ENCODE results near the gene RAB2B. TPM values are rescaled to one million over a fixed set of nuclear protein-coding genes. Genes with fewer than 3 reads are reported as not detected.

Gene RAB2B
- polyA plus RNA-seq, 1 of the 3 experiments (the other 2 are of a cell fraction) = 24.4 TPM

DNA sequence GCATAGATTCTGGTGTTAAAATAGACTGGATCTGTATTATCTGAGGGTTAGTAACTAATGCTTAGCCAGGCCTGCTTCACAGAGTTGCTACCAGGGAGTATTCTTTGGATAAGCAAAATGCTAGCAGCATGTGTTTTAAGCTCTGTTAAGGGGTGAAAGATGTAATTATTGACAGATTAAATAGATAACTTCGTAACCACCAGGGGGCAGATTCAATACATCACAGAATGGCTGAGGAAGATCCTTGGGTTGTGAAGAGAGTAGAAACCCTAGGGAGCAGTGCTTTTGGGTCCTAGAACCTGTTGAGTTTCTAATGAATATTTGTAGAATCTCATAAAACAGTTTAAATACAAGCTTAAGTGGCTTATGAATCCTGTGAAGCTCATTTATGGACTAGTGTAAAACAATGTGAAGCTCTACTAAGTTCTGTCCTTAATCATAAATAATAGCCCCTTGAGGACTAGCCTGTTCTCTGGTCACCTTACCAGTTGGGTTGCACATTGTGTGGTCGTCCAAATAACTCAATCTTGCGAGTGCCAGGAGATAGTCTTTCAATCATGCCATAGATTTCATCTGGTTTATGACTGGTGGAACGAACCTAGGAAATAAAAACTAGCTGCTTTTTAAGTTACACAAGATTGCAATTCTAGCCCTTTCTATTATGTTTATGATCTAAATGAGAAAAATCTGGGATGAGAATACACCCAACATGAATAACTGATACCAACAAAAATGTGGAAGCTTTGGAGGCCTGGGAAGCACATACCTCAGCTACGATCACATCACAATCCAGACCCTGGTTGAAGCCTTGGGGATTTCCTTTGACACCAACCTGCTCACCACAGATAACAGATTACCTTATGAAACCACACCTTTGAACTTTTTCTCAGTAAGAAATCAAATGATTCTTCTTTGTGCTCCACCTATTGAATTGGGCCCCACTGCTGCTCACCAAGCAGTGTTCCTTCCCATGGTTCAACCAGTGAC, 22.1 kb upstream of the RAB2B start:
- Histone ChIP-seq H3K4me2 (no peak overlapping the region), H3K9ac (no peak overlapping the region), H3F3A (replicated peaks; ENCODE audit: insufficient read depth) (peaks cover 33% of the 10 kb centered on the region), H3K4me3 (ENCODE audit: low read depth in 2 of 2, low read length in 1 of 2) (no peak overlapping the region), H4K20me1 (ENCODE audit: insufficient read depth) (no peaks in the 10 kb centered on the region), H3K79me2 (ENCODE audit: insufficient read depth) (peaks cover 7% of the 10 kb centered on the region; the same call in 1 of the 2 replicates), H3K36me3 (replicated peaks in 1 of 2; ENCODE audit: control insufficient read depth in 1 of 2, insufficient read depth in 2 of 2, low read length in 1 of 2) (peaks cover 75 to 83% of the 10 kb centered on the region in 2 experiments), H3K9me3 (no peaks in the 10 kb centered on the region), H3K9me2 (no peaks in the 10 kb centered on the region), H3K27ac (ENCODE audit: low read depth in 2 of 2, low read length in 1 of 2) (peak overlapping the region; percentile 25 to 48; a peak in 3 of 4 replicates), H3K27me3 (ENCODE audit: insufficient read depth) (no peaks in the 10 kb centered on the region), H2AFZ (ENCODE audit: low read depth) (no peak overlapping the region), H3K4me1 (ENCODE audit: control insufficient read depth in 1 of 2, insufficient read depth in 2 of 2, low read depth in 1 of 2, low read length in 1 of 2) (peaks cover 6 to 10% of the 10 kb centered on the region in 2 experiments; a peak in 2 of 4 replicates)
- peak; percentile 51 for DNase-seq
- 72% methylated on average over 5 of the region's 5 CpGs for WGBS (ENCODE audit: low lambda C conversion rate)
- ChIA-PET CTCF (interaction anchor here (0.7 to 6.6 kb wide), 24 partner anchors 8 to 86 kb away, joined by 3 to 49 read pairs (median 7); partner anchors contain the start of genes METTL3, RAB2B, SALL2 and TOX4), POLR2A (interaction anchor here (1.2 to 1.8 kb wide), 2 partner anchors 12 to 55 kb away, joined by 3 to 12 read pairs; partner anchors contain the start of gene METTL3)
- TF ChIP-seq, protein P1, sequence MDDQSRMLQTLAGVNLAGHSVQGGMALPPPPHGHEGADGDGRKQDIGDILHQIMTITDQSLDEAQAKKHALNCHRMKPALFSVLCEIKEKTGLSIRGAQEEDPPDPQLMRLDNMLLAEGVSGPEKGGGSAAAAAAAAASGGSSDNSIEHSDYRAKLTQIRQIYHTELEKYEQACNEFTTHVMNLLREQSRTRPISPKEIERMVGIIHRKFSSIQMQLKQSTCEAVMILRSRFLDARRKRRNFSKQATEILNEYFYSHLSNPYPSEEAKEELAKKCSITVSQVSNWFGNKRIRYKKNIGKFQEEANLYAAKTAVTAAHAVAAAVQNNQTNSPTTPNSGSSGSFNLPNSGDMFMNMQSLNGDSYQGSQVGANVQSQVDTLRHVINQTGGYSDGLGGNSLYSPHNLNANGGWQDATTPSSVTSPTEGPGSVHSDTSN (IDR thresholded peaks at IDR 0.05) = no peak
- peak; percentile 49; the same call in 1 of the 2 replicates for TF ChIP-seq SMC3 (IDR thresholded peaks at IDR 0.05; ENCODE audit: low read depth, low read length)
- 0 out of 2 replicates have a peak, but pooled peaks have one; percentile 23 for TF ChIP-seq GATA2 (CRISPR knock-in tag; IDR thresholded peaks at IDR 0.05)
- no peak for TF ChIP-seq RCOR1 (IDR thresholded peaks at IDR 0.05; ENCODE audit: low read length)
- no peak for TF ChIP-seq FOXJ3 (CRISPR knock-in tag; IDR thresholded peaks at IDR 0.05)
- TF ChIP-seq JUND (IDR thresholded peaks at IDR 0.05) = no peak
- TF ChIP-seq RAD21 (IDR thresholded peaks at IDR 0.05; ENCODE audit: low read length) = peak; percentile 63
- TF ChIP-seq POLR2AphosphoS5 (IDR thresholded peaks at IDR 0.05; ENCODE audit: low read depth, low read length) = no peak
- TF ChIP-seq, protein P2, sequence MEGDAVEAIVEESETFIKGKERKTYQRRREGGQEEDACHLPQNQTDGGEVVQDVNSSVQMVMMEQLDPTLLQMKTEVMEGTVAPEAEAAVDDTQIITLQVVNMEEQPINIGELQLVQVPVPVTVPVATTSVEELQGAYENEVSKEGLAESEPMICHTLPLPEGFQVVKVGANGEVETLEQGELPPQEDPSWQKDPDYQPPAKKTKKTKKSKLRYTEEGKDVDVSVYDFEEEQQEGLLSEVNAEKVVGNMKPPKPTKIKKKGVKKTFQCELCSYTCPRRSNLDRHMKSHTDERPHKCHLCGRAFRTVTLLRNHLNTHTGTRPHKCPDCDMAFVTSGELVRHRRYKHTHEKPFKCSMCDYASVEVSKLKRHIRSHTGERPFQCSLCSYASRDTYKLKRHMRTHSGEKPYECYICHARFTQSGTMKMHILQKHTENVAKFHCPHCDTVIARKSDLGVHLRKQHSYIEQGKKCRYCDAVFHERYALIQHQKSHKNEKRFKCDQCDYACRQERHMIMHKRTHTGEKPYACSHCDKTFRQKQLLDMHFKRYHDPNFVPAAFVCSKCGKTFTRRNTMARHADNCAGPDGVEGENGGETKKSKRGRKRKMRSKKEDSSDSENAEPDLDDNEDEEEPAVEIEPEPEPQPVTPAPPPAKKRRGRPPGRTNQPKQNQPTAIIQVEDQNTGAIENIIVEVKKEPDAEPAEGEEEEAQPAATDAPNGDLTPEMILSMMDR (IDR thresholded peaks at IDR 0.05) = peak; percentile 71

DNA sequence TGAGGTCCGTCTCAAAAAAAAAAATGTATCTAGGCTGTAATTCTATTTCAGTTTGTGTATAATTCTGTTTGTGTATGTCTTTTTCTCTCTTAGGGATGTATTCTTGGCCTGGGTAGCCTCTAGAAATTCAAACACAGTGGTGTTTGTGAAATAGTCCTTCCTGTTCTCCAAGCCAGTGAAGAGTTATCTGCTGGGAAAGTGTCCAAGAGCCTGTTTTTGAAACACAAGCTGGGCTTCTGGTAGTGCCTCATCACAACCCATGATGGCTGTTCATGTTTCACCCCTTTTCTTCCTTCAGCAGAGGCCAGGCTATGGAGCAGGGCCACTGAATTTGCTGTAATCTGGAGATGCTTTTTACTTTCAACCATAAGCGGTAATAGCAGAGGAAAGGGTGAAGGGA, 19.7 kb upstream of the RAB2B start:
- Histone ChIP-seq H3K79me2 (ENCODE audit: insufficient read depth) (peaks cover 3% of the 10 kb centered on the region; the same call in 1 of the 2 replicates), H3K9ac (no peak overlapping the region), H3K27me3 (ENCODE audit: insufficient read depth) (no peaks in the 10 kb centered on the region), H3K4me1 (ENCODE audit: control insufficient read depth in 1 of 2, insufficient read depth in 2 of 2, low read depth in 1 of 2, low read length in 1 of 2) (peaks cover 0 to 6% of the 10 kb centered on the region in 2 experiments; a peak in 1 of 4 replicates), H3K9me3 (no peaks in the 10 kb centered on the region), H3F3A (replicated peaks; ENCODE audit: insufficient read depth) (peaks cover 25% of the 10 kb centered on the region), H3K4me2 (no peak overlapping the region), H3K36me3 (replicated peaks in 1 of 2; ENCODE audit: control insufficient read depth in 1 of 2, insufficient read depth in 2 of 2, low read length in 1 of 2) (peaks cover 69 to 78% of the 10 kb centered on the region in 2 experiments), H3K4me3 (ENCODE audit: low read depth in 2 of 2, low read length in 1 of 2) (no peak overlapping the region), H2AFZ (ENCODE audit: low read depth) (no peak overlapping the region), H3K9me2 (no peaks in the 10 kb centered on the region), H4K20me1 (ENCODE audit: insufficient read depth) (no peaks in the 10 kb centered on the region), H3K27ac (ENCODE audit: low read depth in 2 of 2, low read length in 1 of 2) (no peak overlapping the region)
- no peak for DNase-seq
- 94% methylated on average over 2 of the region's 2 CpGs for WGBS (ENCODE audit: low lambda C conversion rate)
- CTCF ChIA-PET = interaction anchor here (0.7 to 5.2 kb wide), 4 partner anchors 13 to 392 kb away, joined by 3 to 49 read pairs (median 7); partner anchors contain the start of genes METTL3, RAB2B and TOX4
- POLR2A ChIA-PET = no interaction called here
- TF ChIP-seq EZH2phosphoT487 (IDR thresholded peaks at IDR 0.05; ENCODE audit: borderline replicate concordance, low read depth) = no peak
- TF ChIP-seq TEAD4 (IDR thresholded peaks at IDR 0.05; ENCODE audit: borderline replicate concordance, insufficient read depth) = no peak
- TF ChIP-seq ELF1 (IDR thresholded peaks at IDR 0.05) = no peak
- TF ChIP-seq FOSL2 (IDR thresholded peaks at IDR 0.05; ENCODE audit: borderline replicate concordance, low read depth) = no peak
- TF ChIP-seq SIN3A (IDR thresholded peaks at IDR 0.05; ENCODE audit: borderline replicate concordance, low read depth, low read length) = no peak
- TF ChIP-seq RAD21 (IDR thresholded peaks at IDR 0.05; ENCODE audit: low read length) = no peak
- no peak for TF ChIP-seq CHD2 (IDR thresholded peaks at IDR 0.05; ENCODE audit: low read length, partially characterized antibody)
- TF ChIP-seq, protein P1 (IDR thresholded peaks at IDR 0.05) = no peak
- TF ChIP-seq, protein P3, sequence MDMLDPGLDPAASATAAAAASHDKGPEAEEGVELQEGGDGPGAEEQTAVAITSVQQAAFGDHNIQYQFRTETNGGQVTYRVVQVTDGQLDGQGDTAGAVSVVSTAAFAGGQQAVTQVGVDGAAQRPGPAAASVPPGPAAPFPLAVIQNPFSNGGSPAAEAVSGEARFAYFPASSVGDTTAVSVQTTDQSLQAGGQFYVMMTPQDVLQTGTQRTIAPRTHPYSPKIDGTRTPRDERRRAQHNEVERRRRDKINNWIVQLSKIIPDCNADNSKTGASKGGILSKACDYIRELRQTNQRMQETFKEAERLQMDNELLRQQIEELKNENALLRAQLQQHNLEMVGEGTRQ (IDR thresholded peaks at IDR 0.05; ENCODE audit: borderline replicate concordance, low read depth, low read length) = no peak
- TF ChIP-seq MXI1 (IDR thresholded peaks at IDR 0.05; ENCODE audit: low read depth, low read length) = no peak
- TF ChIP-seq, protein P4, sequence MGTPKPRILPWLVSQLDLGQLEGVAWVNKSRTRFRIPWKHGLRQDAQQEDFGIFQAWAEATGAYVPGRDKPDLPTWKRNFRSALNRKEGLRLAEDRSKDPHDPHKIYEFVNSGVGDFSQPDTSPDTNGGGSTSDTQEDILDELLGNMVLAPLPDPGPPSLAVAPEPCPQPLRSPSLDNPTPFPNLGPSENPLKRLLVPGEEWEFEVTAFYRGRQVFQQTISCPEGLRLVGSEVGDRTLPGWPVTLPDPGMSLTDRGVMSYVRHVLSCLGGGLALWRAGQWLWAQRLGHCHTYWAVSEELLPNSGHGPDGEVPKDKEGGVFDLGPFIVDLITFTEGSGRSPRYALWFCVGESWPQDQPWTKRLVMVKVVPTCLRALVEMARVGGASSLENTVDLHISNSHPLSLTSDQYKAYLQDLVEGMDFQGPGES (IDR thresholded peaks at IDR 0.05; ENCODE audit: low read depth, low read length) = no peak
- no peak for TF ChIP-seq JUND (IDR thresholded peaks at IDR 0.05)
